ENCODE measurements around the gene GRK2. TPM values are rescaled to one million over a fixed set of nuclear protein-coding genes. Genes with fewer than 3 reads are reported as not detected.

GRK2 gene
- total and polyA plus RNA-seq, 2 donors (not counting 1 experiment from before 2014, with no cell fraction given), result 294 to 534 TPM

- no peaks in the 10 kb centered on the region for H3K9me3 ChIP-seq (ENCODE audit: control extremely low read depth in 1 of 3, control insufficient read depth in 2 of 3, insufficient read depth in 1 of 3, low read length in 2 of 3)
- H3K9me3 Mint-ChIP-seq (ENCODE audit: insufficient read depth), result no peaks in the 10 kb centered on the region
- peak overlapping the region; percentile 35 to 59 (median 50) for H3K4me3 ChIP-seq (ENCODE audit: control extremely low read depth in 1 of 5, extremely low read depth in 1 of 5, insufficient read depth in 1 of 5, low read depth in 2 of 5, low read length in 4 of 5)
- CTCF ChIA-PET, result interaction anchor here (0.8 to 5.5 kb wide), 11 partner anchors 8 to 106 kb away, joined by 3 to 46 read pairs (median 4); partner anchors contain the start of genes ANKRD13D and GRK2
- 33% methylated on average over 9 of the region's 14 CpGs for WGBS (ENCODE audit: insufficient coverage)
- peaks cover 68% of the 10 kb centered on the region for H3K4me1 Mint-ChIP-seq
- H4K20me1 ChIP-seq (ENCODE audit: control insufficient read depth, insufficient read depth, low read length, poor library complexity, severe bottlenecking), result peaks cover 74% of the 10 kb centered on the region
- POLR2A ChIA-PET, result interaction anchor here (0.7 to 3.5 kb wide), 8 partner anchors 10 to 104 kb away, joined by 3 to 70 read pairs (median 12); partner anchors contain the start of genes ANKRD13D, CLCF1, GRK2 and POLD4
- peak overlapping the region; percentile 92 for H3K4me2 ChIP-seq (replicated peaks; ENCODE audit: low read depth, low read length, poor library complexity, severe bottlenecking)
- H3K9ac ChIP-seq (ENCODE audit: low read length), result peak overlapping the region; percentile 50
- peaks cover 73 to 76% of the 10 kb centered on the region in 2 donors for H3K4me1 ChIP-seq (ENCODE audit: control insufficient read depth in 2 of 2, insufficient read depth in 2 of 2, low read length in 2 of 2)
- ATAC-seq (ENCODE audit: low read depth) (no peak), DNase-seq (no peak)
- H3K36me3 ChIP-seq (replicated peaks in 1 of 2; ENCODE audit: control extremely low read depth in 1 of 2, control insufficient read depth in 1 of 2, extremely low read depth in 1 of 2, insufficient read depth in 2 of 2, low read length in 1 of 2), result peaks cover 0 to 80% of the 10 kb centered on the region in 2 experiments
- H3K27ac ChIP-seq (ENCODE audit: low read length in 2 of 2), result peak overlapping the region; percentile 82
- peaks cover 100% of the 10 kb centered on the region for H3K79me2 ChIP-seq (ENCODE audit: control insufficient read depth, insufficient read depth, low read length)
- no peak overlapping the region for H2AFZ ChIP-seq (ENCODE audit: insufficient read depth, low read depth, low read length, poor library complexity, severe bottlenecking)
- intact Hi-C loops (cut with micrococcal nuclease), result no loop called here
- H3K27ac Mint-ChIP-seq, result peak overlapping the region; percentile 95
- no peaks in the 10 kb centered on the region for H3K27me3 Mint-ChIP-seq
- H3K4me3 Mint-ChIP-seq, result peak overlapping the region; percentile 84
- H3K27me3 ChIP-seq (replicated peaks in 1 of 4; ENCODE audit: control extremely low read depth in 1 of 4, control insufficient read depth in 3 of 4, insufficient read depth in 4 of 4, low read length in 3 of 4), result no peaks in the 10 kb centered on the region
- TF ChIP-seq CTCF (IDR thresholded peaks at IDR 0.05), result no peak
- TF ChIP-seq EZH2 (IDR thresholded peaks at IDR 0.05; ENCODE audit: borderline replicate concordance, insufficient read depth, low read depth, low read length, poor library complexity, severe bottlenecking), result no peak
Measured at GRCh38 chr11:67278135-67278938, 12.1 kb downstream of the GRK2 start.

All from B cell (primary cell).